Ovary (tissue), 9 donors: ENCODE measurements around the gene EIF1B. TPM values are rescaled to one million over a fixed set of nuclear protein-coding genes. Genes with fewer than 3 reads are reported as not detected.

Experiments used
- DNase-seq, 5 donors: peaks; one replicate each; pipeline ENCODE4 v3.0.0-alpha.2; 2019 to 2020
- H3K27ac ChIP-seq, 2 donors: fragments of 200-600 bp; one replicate each; pipeline versions ENCODE4 v1.5.1 to v1.8.0; 2019 to 2022
- H3K27me3 ChIP-seq: fragments of 200-600 bp; one replicate; pipeline ENCODE4 v1.8.0; 2022
- H3K36me3 ChIP-seq: fragments of 200-600 bp; sonication (generic); one replicate; pipeline ENCODE4 v1.5.1; 2019
- H3K4me1 ChIP-seq: one replicate; pipeline ENCODE4 v1.8.1; 2013; ENCODE audit warnings: mild to moderate bottlenecking, moderate library complexity; ENCODE audit not compliant: insufficient read depth
- H3K4me3 ChIP-seq: fragments of 200-600 bp; sonication (generic); one replicate; pipeline ENCODE4 v1.5.1; 2017
- H3K9me3 ChIP-seq, 2 donors: fragments of 200-600 bp in 1 of 2; sonication (generic) in 1 of 2; one replicate each; pipeline versions ENCODE4 v1.5.1 to v1.8.1; 2013 to 2019; ENCODE audit warnings: mild to moderate bottlenecking in 1 of 2, moderate library complexity in 1 of 2
- CTCF ChIP-seq, 3 donors: fragments of 450-650 bp in 2 of 3; fragments of 200-600 bp in 1 of 3; IDR thresholded peaks; one replicate each; pipeline versions ENCODE4 v1.5.1 to v1.8.0; 2016 to 2022; ENCODE audit warnings: antibody characterized with exemption in 3 of 3, mild to moderate bottlenecking in 1 of 3
- EP300 ChIP-seq: sonication (generic); formaldehyde crosslinking; IDR thresholded peaks from one replicate; pipeline ENCODE4 v1.6.1; 2017; ENCODE audit warnings: antibody characterized with exemption
- POLR2A ChIP-seq: fragments of 450-650 bp; IDR thresholded peaks from one replicate; pipeline ENCODE4 v1.6.1; 2017; ENCODE audit warnings: antibody characterized with exemption, mild to moderate bottlenecking, moderate library complexity
- WGBS, 3 donors: extraction: QIAGEN DNeasy Blood & Tissue Kit in 1 of 3; methylation state at CpG; one replicate each; pipeline versions ENCODE4 v1.1.5 to v1.1.7; 2013 to 2017; 5-methylcytosine and 5-hydroxymethylcytosine counted together
- intact Hi-C, 4 donors: fragments of 100-400 bp; cut with DNase I; formaldehyde crosslinking; loops; one replicate each; pipeline versions ENCODE4 v1.11.0 to v1.15.1; 2022 to 2023
- polyA plus RNA-seq, 2 donors: library from polyadenylated mRNA; stranded (reverse); fragments of 200-250 nt in 1 of 2; fragments of 350-450 nt in 1 of 2; fragmentation: Illumina TruSeq in 1 of 2; extraction: RNeasy Lipid Tissue Mini Kit (QIAGEN cat#74804) in 1 of 2; gene quantifications; one replicate each; pipeline ENCODE4 v1.2.3, GENCODE V29; 2013 to 2014
- total RNA-seq, 7 donors: library from RNA; depleted of rRNA in 2 of 7; stranded (reverse); fragments of >200 nt in 2 of 7; fragmentation: NEBNext Ultra II Directional in 3 of 7; extraction: Animal tissue kit (Norgen Biotek cat#: 25700) in 3 of 7; gene quantifications; one replicate each; pipeline versions ENCODE4 v1.1.0 to v1.2.4, GENCODE V29; 2016 to 2023
- donor health status: DM: no; HTN: no; CAD: no; lungs with moderate emphysema.
- donor health status: DM: no; HTN: no; CAD: no.
- donor health status: Bipolar disorder and iron deficiency.
- donor health status: DM: yes; HTN: yes; CAD: no.
- donor health status: DM: no; HTN: no; CAD: no.
- donor health status: DM: yes; HTN: yes; CAD: no.

Gene EIF1B
- total and polyA plus RNA-seq, 9 donors: 30.4 to 156 (median 82.1) TPM

GRCh38 chr3:40341671-40342070 lies 32.2 kb downstream of the EIF1B start:
- no peaks in the 10 kb centered on the region for H3K27me3 ChIP-seq

DNA sequence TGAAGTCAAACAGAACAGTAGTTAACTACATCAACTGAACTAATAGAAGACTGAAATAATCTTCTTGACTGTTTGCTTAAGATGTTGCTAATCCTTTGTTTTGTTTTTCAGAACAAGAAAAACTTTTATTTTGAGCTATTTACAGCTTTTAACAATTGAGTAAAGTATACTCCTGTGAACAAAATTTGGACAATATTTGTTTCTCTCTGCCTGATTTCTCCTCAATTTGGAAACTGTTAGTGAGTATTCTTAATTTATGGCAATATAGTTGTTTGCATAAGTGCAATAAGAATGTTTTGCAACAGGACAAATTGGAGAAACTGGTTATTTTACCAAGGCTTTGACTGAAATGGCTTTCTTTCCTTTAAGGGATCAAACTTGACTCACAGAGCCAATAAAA lies 41.0 kb downstream of the EIF1B start:
- no peak overlapping the region for H3K4me3 ChIP-seq
- intact Hi-C loops: no loop called here
- TF ChIP-seq CTCF (IDR thresholded peaks at IDR 0.05): no peak
- TF ChIP-seq EP300: no peak
- TF ChIP-seq POLR2A: no peak
- no peak for DNase-seq
- H3K9me3 ChIP-seq: no peaks in the 10 kb centered on the region
- no peaks in the 10 kb centered on the region for H3K4me1 ChIP-seq
- no peaks in the 10 kb centered on the region for H3K27me3 ChIP-seq
- H3K27ac ChIP-seq: no peak overlapping the region
- no peaks in the 10 kb centered on the region for H3K36me3 ChIP-seq

More at GRCh38 chr3:40341671-40342070, 32.2 kb downstream of the EIF1B start:
- intact Hi-C loops: no loop called here
- Histone ChIP-seq H3K4me3 (no peak overlapping the region), H3K27ac (no peak overlapping the region), H3K36me3 (no peaks in the 10 kb centered on the region), H3K9me3 (no peaks in the 10 kb centered on the region), H3K4me1 (no peaks in the 10 kb centered on the region)
- DNase-seq: no peak
- no peak for TF ChIP-seq CTCF (IDR thresholded peaks at IDR 0.05)
- TF ChIP-seq EP300: no peak
- TF ChIP-seq POLR2A: no peak

- TF ChIP-seq POLR2A: no peak
- no peak for TF ChIP-seq CTCF (IDR thresholded peaks at IDR 0.05)
- no peak for TF ChIP-seq EP300
- intact Hi-C loops: no loop called here
- WGBS, 3 donors: 82 to 94% (median 87%) methylated on average over 2 of the region's 2 CpGs
Observed at GRCh38 chr3:40355410-40355809, 45.9 kb downstream of the EIF1B start.

GRCh38 chr3:40358454-40358853 lies 48.9 kb downstream of the EIF1B start:
- no peak overlapping the region for H3K4me3 ChIP-seq
- no peaks in the 10 kb centered on the region for H3K27me3 ChIP-seq
- no peak overlapping the region for H3K27ac ChIP-seq
- no peaks in the 10 kb centered on the region for H3K4me1 ChIP-seq
- TF ChIP-seq POLR2A: no peak
- TF ChIP-seq EP300: no peak
- TF ChIP-seq CTCF (IDR thresholded peaks at IDR 0.05): no peak
- intact Hi-C loops: no loop called here
- H3K9me3 ChIP-seq: no peaks in the 10 kb centered on the region
- H3K36me3 ChIP-seq: no peaks in the 10 kb centered on the region
- 71 to 87% (median 74%) methylated on average over 1 of the region's 1 CpG for WGBS, 3 donors
- DNase-seq: no peak

More at GRCh38 chr3:40355410-40355809, 45.9 kb downstream of the EIF1B start:
- H3K9me3 ChIP-seq: no peaks in the 10 kb centered on the region
- no peak overlapping the region for H3K27ac ChIP-seq
- no peak for DNase-seq
- no peak overlapping the region for H3K4me3 ChIP-seq
- no peaks in the 10 kb centered on the region for H3K27me3 ChIP-seq
- H3K36me3 ChIP-seq: no peaks in the 10 kb centered on the region
- H3K4me1 ChIP-seq: no peaks in the 10 kb centered on the region

Other genes starting within 250 kb of the EIF1B start
- gene ENTPD3, start 77.5 kb downstream of the EIF1B start, total RNA-seq: 1 to 10 TPM in 4 of 7 donors, under 1 TPM in 3; 0.46 to 2.0 (median 1.3) TPM
- gene ENTPD3, start 77.5 kb downstream of the EIF1B start, polyA plus RNA-seq: 1 to 10 TPM in 1 of 2 donors, under 1 TPM in 1; 0.46 to 5.6 TPM
- gene RPL14, start 147.6 kb downstream of the EIF1B start, total RNA-seq: 1,000 to 10,000 TPM in 5 of 7 donors, 100 to 1,000 TPM in 2; 668 to 4,413 (median 2,836) TPM
- 1,000 to 10,000 TPM; 1,943 to 2,259 TPM for gene RPL14, start 147.6 kb downstream of the EIF1B start, polyA plus RNA-seq
- gene ZNF619, start 167.4 kb downstream of the EIF1B start, total RNA-seq: 1 to 10 TPM; 2.1 to 9.3 (median 6.5) TPM
- 1 to 10 TPM; 2.3 to 9.2 TPM for gene ZNF619, start 167.4 kb downstream of the EIF1B start, polyA plus RNA-seq
- 1 to 10 TPM; 1.4 to 4.2 (median 3.8) TPM for gene ZNF620, start 196.3 kb downstream of the EIF1B start, total RNA-seq
- 1 to 10 TPM; 2.0 to 3.1 TPM for gene ZNF620, start 196.3 kb downstream of the EIF1B start, polyA plus RNA-seq
- 10 to 100 TPM in 5 of 7 donors, 1 to 10 TPM in 2; 8.0 to 28.5 (median 17.6) TPM for gene ZNF621, start 215.3 kb downstream of the EIF1B start, total RNA-seq
- gene ZNF621, start 215.3 kb downstream of the EIF1B start, polyA plus RNA-seq: 10 to 100 TPM; 12.2 to 23.8 TPM